Cardiac muscle cell (in vitro differentiated cells and primary cell): Measurements from ENCODE around the gene SLC66A3. TPM values are rescaled to one million over a fixed set of nuclear protein-coding genes. Genes with fewer than 3 reads are reported as not detected.

Source experiments
- DNase-seq, 2 donors: peaks; one replicate each; pipeline versions ENCODE4 v3.0.0 to v3.0.0-alpha.2; 2010 to 2017; ENCODE audit warnings: low read depth in 1 of 2, low spot score in 1 of 2
- H3K27ac ChIP-seq: fragments of 200-600 bp; sonication (generic); 2 replicates; pipeline ENCODE4 v1.5.1; 2016
- H3K27me3 ChIP-seq: fragments of 200-600 bp; sonication (generic); 2 replicates; pipeline ENCODE4 v1.6.0; 2016; ENCODE audit warnings: control low read depth
- H3K36me3 ChIP-seq: fragments of 200-600 bp; sonication (generic); 2 replicates; pipeline ENCODE4 v1.5.1; 2016; ENCODE audit warnings: control low read depth
- H3K4me1 ChIP-seq: fragments of 200-600 bp; sonication (generic); 2 replicates; pipeline ENCODE4 v1.8.1; 2017; ENCODE audit warnings: low read depth, mild to moderate bottlenecking, mixed run types
- H3K4me3 ChIP-seq: fragments of 200-600 bp; sonication (generic); 2 replicates; pipeline ENCODE4 v1.5.1; 2016; ENCODE audit warnings: mild to moderate bottlenecking
- H3K9me3 ChIP-seq: fragments of 200-600 bp; sonication (generic); 2 replicates; pipeline ENCODE4 v1.5.1; 2017; ENCODE audit warnings: low read depth, mild to moderate bottlenecking, control low read depth
- CTCF ChIP-seq: IDR thresholded peaks from 2 replicates; pipeline ENCODE4 v1.5.1; 2012; ENCODE audit warnings: low read depth, mild to moderate bottlenecking, low read length
- polyA plus RNA-seq: library from polyadenylated mRNA; unstranded; fragments of >200 nt; fragmentation: Nextera tagmentation; extraction: Ambion mirVana; gene quantifications from 2 replicates; pipeline ENCODE4 v1.2.1, GENCODE V29; 2016
- total RNA-seq: library from RNA; depleted of rRNA; stranded (reverse); fragments of >200 nt; gene quantifications from 2 replicates; pipeline ENCODE4 v1.2.3, GENCODE V29; 2016

The SLC66A3 gene
- total and polyA plus RNA-seq, 2 experiments from 2014 or later = 7.1 to 16.7 TPM

- no peaks in the 10 kb centered on the region for H3K4me1 ChIP-seq
- no peaks in the 10 kb centered on the region for H3K9me3 ChIP-seq
- no peak overlapping the region for H3K27ac ChIP-seq
- no peak for DNase-seq
- peaks cover 11% of the 10 kb centered on the region for H3K27me3 ChIP-seq
- H3K36me3 ChIP-seq = no peaks in the 10 kb centered on the region
- H3K4me3 ChIP-seq = no peak overlapping the region
- TF ChIP-seq CTCF = no peak
These were observed 30.6 kb upstream of the SLC66A3 start for GRCh38 chr2:11124760-11125068.

- no peak for TF ChIP-seq CTCF
- H3K4me1 ChIP-seq = no peaks in the 10 kb centered on the region
- no peaks in the 10 kb centered on the region for H3K36me3 ChIP-seq
- no peak overlapping the region for H3K27ac ChIP-seq
- no peak overlapping the region for H3K4me3 ChIP-seq
- H3K27me3 ChIP-seq = peaks cover 3% of the 10 kb centered on the region
- H3K9me3 ChIP-seq = no peaks in the 10 kb centered on the region
- no peak for DNase-seq
These were observed 27.5 kb upstream of the SLC66A3 start for GRCh38 chr2:11127761-11128160.

GRCh38 chr2:11128243-11128951 is 26.9 kb upstream of the SLC66A3 start:
- no peak for TF ChIP-seq CTCF
- Histone ChIP-seq H3K27ac (no peak overlapping the region), H3K36me3 (no peaks in the 10 kb centered on the region), H3K9me3 (no peaks in the 10 kb centered on the region), H3K27me3 (peaks cover 3% of the 10 kb centered on the region), H3K4me1 (no peaks in the 10 kb centered on the region), H3K4me3 (no peak overlapping the region)
- DNase-seq = peak in 1 of 2 donors; percentile 48

- Histone ChIP-seq H3K27me3 (peaks cover 3% of the 10 kb centered on the region), H3K4me3 (peak overlapping the region; percentile 12), H3K36me3 (no peaks in the 10 kb centered on the region), H3K4me1 (no peaks in the 10 kb centered on the region), H3K27ac (no peak overlapping the region), H3K9me3 (no peaks in the 10 kb centered on the region)
- TF ChIP-seq CTCF = peak; percentile 26
- DNase-seq = peak; percentile 32 to 90
These were observed 25.4 kb upstream of the SLC66A3 start for GRCh38 chr2:11129598-11130449.

- Histone ChIP-seq H3K36me3 (no peaks in the 10 kb centered on the region), H3K27me3 (peaks cover 3% of the 10 kb centered on the region), H3K4me1 (no peaks in the 10 kb centered on the region), H3K27ac (no peak overlapping the region), H3K9me3 (no peaks in the 10 kb centered on the region), H3K4me3 (no peak overlapping the region)
- no peak for TF ChIP-seq CTCF
- no peak for DNase-seq
These were observed 23.9 kb upstream of the SLC66A3 start for GRCh38 chr2:11131166-11131920.
